CD4-positive, alpha-beta memory T cell (primary cell): ENCODE data around the gene SSBP2. TPM values are rescaled to one million over a fixed set of nuclear protein-coding genes. Genes with fewer than 3 reads are reported as not detected.

ENCODE experiments used
- CTCF ChIA-PET: fragments of 350-600 bp; sonication (Branson Sonifier 250); formaldehyde crosslinking; loops from one replicate; lab custom pipeline; 2021; ENCODE audit warnings: inconsistent platforms; ENCODE audit not compliant: partially characterized antibody; lab: Charles Lee
- POLR2A ChIA-PET: fragments of 350-600 bp; sonication (Branson Sonifier 250); formaldehyde crosslinking; loops from one replicate; lab custom pipeline; 2021; ENCODE audit not compliant: partially characterized antibody; lab: Charles Lee
- DNase-seq, 5 donors: peaks; one replicate each; pipeline versions ENCODE4 v3.0.0 to v3.0.0-alpha.2; 2020 to 2022; ENCODE audit warnings: mixed read lengths in 1 of 5
- H3K27ac ChIP-seq: one replicate; pipeline ENCODE4 v1.7.0; 2013; ENCODE audit warnings: low read depth, low read length
- H3K27me3 ChIP-seq: 2 replicates; pipeline ENCODE4 v1.7.0; 2013; ENCODE audit warnings: mild to moderate bottlenecking, low read length, moderate library complexity; ENCODE audit not compliant: insufficient read depth
- H3K36me3 ChIP-seq: 2 replicates; pipeline ENCODE4 v1.7.0; 2013; ENCODE audit warnings: mild to moderate bottlenecking, low read length, moderate library complexity; ENCODE audit not compliant: insufficient read depth
- H3K4me1 ChIP-seq: 2 replicates; pipeline ENCODE4 v1.7.0; 2013; ENCODE audit warnings: mild to moderate bottlenecking, low read length, moderate library complexity; ENCODE audit not compliant: insufficient read depth
- H3K4me3 ChIP-seq, 2 donors: one replicate each; pipeline ENCODE4 v1.7.0; 2013; ENCODE audit warnings: low read length in 2 of 2, mild to moderate bottlenecking in 1 of 2
- H3K9me3 ChIP-seq, 2 donors: one replicate each; pipeline ENCODE4 v1.7.0; 2013; ENCODE audit warnings: low read length in 2 of 2, control low read depth in 1 of 2; ENCODE audit not compliant: control insufficient read depth in 1 of 2
- H3K27ac Mint-ChIP-seq, 7 donors: one replicate each; pipeline ENCODE4 v1.8.0; 2020 to 2021; ENCODE audit warnings: mixed read lengths in 7 of 7, mild to moderate bottlenecking in 6 of 7, inconsistent platforms in 3 of 7, moderate library complexity in 3 of 7
- H3K27me3 Mint-ChIP-seq, 2 donors: one replicate each; pipeline ENCODE4 v1.8.0; 2020 to 2021; ENCODE audit warnings: mixed read lengths in 2 of 2
- H3K36me3 Mint-ChIP-seq, 2 donors: one replicate each; pipeline ENCODE4 v1.8.0; 2020 to 2021; ENCODE audit warnings: mixed read lengths in 2 of 2, inconsistent platforms in 1 of 2, mild to moderate bottlenecking in 1 of 2
- H3K4me1 Mint-ChIP-seq, 4 donors: one replicate each; pipeline ENCODE4 v1.8.0; 2020 to 2021; ENCODE audit warnings: mixed read lengths in 4 of 4, mild to moderate bottlenecking in 1 of 4
- H3K4me3 Mint-ChIP-seq, 8 donors: one replicate each; pipeline ENCODE4 v1.8.0; 2020 to 2021; ENCODE audit warnings: mixed read lengths in 8 of 8, mild to moderate bottlenecking in 7 of 8, moderate library complexity in 6 of 8, inconsistent platforms in 3 of 8
- H3K9me3 Mint-ChIP-seq, 8 donors: one replicate each; pipeline ENCODE4 v1.8.0; 2020 to 2021; ENCODE audit warnings: mixed read lengths in 8 of 8, mild to moderate bottlenecking in 5 of 8, inconsistent platforms in 3 of 8, moderate library complexity in 1 of 8
- intact Hi-C: fragments of 100-400 bp; cut with micrococcal nuclease; formaldehyde crosslinking; loops from one replicate; pipeline ENCODE4 v1.15.1; 2023
- polyA plus RNA-seq, 2 donors: library from polyadenylated mRNA; unstranded; fragments of 300-500 nt; fragmentation: Illumina TruSeq; gene quantifications; one replicate each; pipeline ENCODE4 v1.2.3, GENCODE V29; 2021
- total RNA-seq, 2 experiments: library from RNA; stranded (reverse); gene quantifications; one replicate each; pipeline ENCODE4 v1.2.3, GENCODE V29; 2021

The SSBP2 gene
- total and polyA plus RNA-seq, 4 experiments from 2014 or later, result 46.4 to 91.7 (median 58.9) TPM

GRCh38 chr5:81772488-81772887 lies 21.6 kb upstream of the SSBP2 start:
- ChIA-PET POLR2A (no interaction called here), CTCF (interaction anchor here (1.2 to 1.4 kb wide), 2 partner anchors 19 to 61 kb away, joined by 3 to 4 read pairs; no protein-coding TSS in a partner anchor)
- Mint-ChIP-seq H3K9me3 (peaks cover 0 to 2% (median 0%) of the 10 kb centered on the region in 8 donors), H3K36me3 (no peaks in the 10 kb centered on the region), H3K27me3 (peaks cover 0 to 4% of the 10 kb centered on the region in 2 donors), H3K27ac (no peak overlapping the region), H3K4me1 (peaks cover 0 to 3% (median 1%) of the 10 kb centered on the region in 4 donors), H3K4me3 (no peak overlapping the region)
- H3K27ac ChIP-seq, result no peak overlapping the region
- H3K4me3 ChIP-seq, result no peak overlapping the region
- H3K4me1 ChIP-seq, result no peaks in the 10 kb centered on the region
- intact Hi-C loops, result no loop called here
- no peaks in the 10 kb centered on the region for H3K9me3 ChIP-seq
- H3K36me3 ChIP-seq, result no peaks in the 10 kb centered on the region
- H3K27me3 ChIP-seq, result no peaks in the 10 kb centered on the region
- DNase-seq, result no peak

GRCh38 chr5:81768935-81769452 lies 18.1 kb upstream of the SSBP2 start:
- ChIA-PET CTCF (interaction anchor here (1.1 kb wide), 1 partner anchor 10 kb away, joined by 4 read pairs; no protein-coding TSS in a partner anchor), POLR2A (no interaction called here)
- intact Hi-C loops, result no loop called here
- Mint-ChIP-seq H3K9me3 (peaks cover 0 to 2% (median 0%) of the 10 kb centered on the region in 8 donors), H3K4me3 (no peak overlapping the region), H3K4me1 (no peaks in the 10 kb centered on the region), H3K27me3 (peaks cover 0 to 4% of the 10 kb centered on the region in 2 donors), H3K27ac (no peak overlapping the region), H3K36me3 (no peaks in the 10 kb centered on the region)
- no peak for DNase-seq
- no peaks in the 10 kb centered on the region for H3K4me1 ChIP-seq
- H3K4me3 ChIP-seq, result no peak overlapping the region
- H3K27ac ChIP-seq, result no peak overlapping the region
- no peaks in the 10 kb centered on the region for H3K9me3 ChIP-seq
- no peaks in the 10 kb centered on the region for H3K27me3 ChIP-seq
- no peaks in the 10 kb centered on the region for H3K36me3 ChIP-seq

GRCh38 chr5:81767938-81768337 lies 17.0 kb upstream of the SSBP2 start:
- DNase-seq, result no peak
- H3K27me3 Mint-ChIP-seq, result peaks cover 0 to 4% of the 10 kb centered on the region in 2 donors
- intact Hi-C loops, result no loop called here
- H3K36me3 ChIP-seq, result no peaks in the 10 kb centered on the region
- no peak overlapping the region for H3K27ac ChIP-seq
- POLR2A ChIA-PET, result no interaction called here
- H3K36me3 Mint-ChIP-seq, result no peaks in the 10 kb centered on the region
- H3K4me1 Mint-ChIP-seq, result no peaks in the 10 kb centered on the region
- H3K9me3 Mint-ChIP-seq, result peaks cover 0 to 2% (median 0%) of the 10 kb centered on the region in 8 donors
- H3K27me3 ChIP-seq, result no peaks in the 10 kb centered on the region
- CTCF ChIA-PET, result interaction anchor here (1.6 kb wide), 1 partner anchor 11 kb away, joined by 6 read pairs; no protein-coding TSS in a partner anchor
- no peak overlapping the region for H3K4me3 ChIP-seq
- H3K27ac Mint-ChIP-seq, result no peak overlapping the region
- H3K4me3 Mint-ChIP-seq, result no peak overlapping the region
- H3K9me3 ChIP-seq, result no peaks in the 10 kb centered on the region
- no peaks in the 10 kb centered on the region for H3K4me1 ChIP-seq

- CTCF ChIA-PET, result interaction anchor here (1.1 to 1.6 kb wide), 3 partner anchors 12 to 71 kb away, joined by 3 to 6 read pairs (median 4); no protein-coding TSS in a partner anchor
- no peaks in the 10 kb centered on the region for H3K4me1 Mint-ChIP-seq
- no peak overlapping the region for H3K4me3 Mint-ChIP-seq
- peaks cover 0 to 2% of the 10 kb centered on the region in 2 donors for H3K27me3 Mint-ChIP-seq
- Histone ChIP-seq H3K4me3 (no peak overlapping the region), H3K27ac (no peak overlapping the region), H3K36me3 (no peaks in the 10 kb centered on the region), H3K27me3 (no peaks in the 10 kb centered on the region), H3K9me3 (no peaks in the 10 kb centered on the region), H3K4me1 (no peaks in the 10 kb centered on the region)
- intact Hi-C loops, result no loop called here
- POLR2A ChIA-PET, result no interaction called here
- no peaks in the 10 kb centered on the region for H3K36me3 Mint-ChIP-seq
- H3K9me3 Mint-ChIP-seq, result peaks cover 0 to 2% (median 0%) of the 10 kb centered on the region in 8 donors
- no peak overlapping the region for H3K27ac Mint-ChIP-seq
- DNase-seq, result no peak
Observed at GRCh38 chr5:81767097-81767496, 16.2 kb upstream of the SSBP2 start.

GRCh38 chr5:81766611-81767010 lies 15.7 kb upstream of the SSBP2 start:
- Histone ChIP-seq H3K36me3 (no peaks in the 10 kb centered on the region), H3K4me1 (no peaks in the 10 kb centered on the region), H3K27me3 (no peaks in the 10 kb centered on the region), H3K27ac (no peak overlapping the region), H3K4me3 (no peak overlapping the region), H3K9me3 (no peaks in the 10 kb centered on the region)
- intact Hi-C loops, result no loop called here
- CTCF ChIA-PET, result interaction anchor here (1.1 to 1.6 kb wide), 3 partner anchors 12 to 72 kb away, joined by 3 to 6 read pairs (median 4); no protein-coding TSS in a partner anchor
- POLR2A ChIA-PET, result interaction anchor here (1.0 kb wide), 1 partner anchor 16 kb away, joined by 4 read pairs; the partner anchor contains the start of gene SSBP2
- H3K36me3 Mint-ChIP-seq, result no peaks in the 10 kb centered on the region
- H3K27ac Mint-ChIP-seq, result no peak overlapping the region
- no peak for DNase-seq
- H3K4me3 Mint-ChIP-seq, result no peak overlapping the region
- peaks cover 0 to under 1% (median 0%) of the 10 kb centered on the region in 4 donors for H3K4me1 Mint-ChIP-seq
- H3K27me3 Mint-ChIP-seq, result peaks cover 0 to 2% of the 10 kb centered on the region in 2 donors
- H3K9me3 Mint-ChIP-seq, result peaks cover 0 to 2% (median 0%) of the 10 kb centered on the region in 8 donors

- no peaks in the 10 kb centered on the region for H3K36me3 ChIP-seq
- H3K27me3 ChIP-seq, result no peaks in the 10 kb centered on the region
- no peak overlapping the region for H3K4me3 ChIP-seq
- H3K4me1 ChIP-seq, result peaks cover 5% of the 10 kb centered on the region
- POLR2A ChIA-PET, result interaction anchor here (1.1 to 4.0 kb wide), 2 partner anchors 13 to 89 kb away, joined by 3 to 20 read pairs; partner anchors contain the start of gene SSBP2
- no peaks in the 10 kb centered on the region for H3K9me3 ChIP-seq
- no peak for DNase-seq
- Mint-ChIP-seq H3K27me3 (no peaks in the 10 kb centered on the region), H3K4me3 (no peak overlapping the region), H3K36me3 (no peaks in the 10 kb centered on the region), H3K27ac (no peak overlapping the region), H3K9me3 (no peaks in the 10 kb centered on the region), H3K4me1 (peaks cover 9 to 21% (median 16%) of the 10 kb centered on the region in 4 donors)
- intact Hi-C loops, result no loop called here
- CTCF ChIA-PET, result interaction anchor here (1.1 to 1.4 kb wide), 2 partner anchors 13 to 16 kb away, joined by 3 read pairs; partner anchors contain the start of gene SSBP2
- no peak overlapping the region for H3K27ac ChIP-seq
Observed at GRCh38 chr5:81763294-81763928, 12.5 kb upstream of the SSBP2 start.

GRCh38 chr5:81762853-81763252 lies 12.0 kb upstream of the SSBP2 start:
- Mint-ChIP-seq H3K27ac (no peak overlapping the region), H3K9me3 (no peaks in the 10 kb centered on the region), H3K27me3 (peaks cover 0 to 1% of the 10 kb centered on the region in 2 donors), H3K36me3 (no peaks in the 10 kb centered on the region), H3K4me3 (no peak overlapping the region), H3K4me1 (peaks cover 9 to 21% (median 17%) of the 10 kb centered on the region in 4 donors)
- CTCF ChIA-PET, result interaction anchor here (1.4 kb wide), 1 partner anchor 16 kb away, joined by 3 read pairs; no protein-coding TSS in a partner anchor
- H3K27ac ChIP-seq, result no peak overlapping the region
- H3K4me3 ChIP-seq, result no peak overlapping the region
- no peak for DNase-seq
- H3K27me3 ChIP-seq, result no peaks in the 10 kb centered on the region
- H3K4me1 ChIP-seq, result peaks cover 7% of the 10 kb centered on the region
- no peaks in the 10 kb centered on the region for H3K36me3 ChIP-seq
- no peaks in the 10 kb centered on the region for H3K9me3 ChIP-seq
- POLR2A ChIA-PET, result interaction anchor here (4.0 kb wide), 1 partner anchor 12 kb away, joined by 20 read pairs; the partner anchor contains the start of gene SSBP2
- intact Hi-C loops, result no loop called here
